HepG2 (cell line): ENCODE results near the gene DGKB.

ENCODE experiments used
- NFRKB ChIP-seq: fragments of 450-650 bp; IDR thresholded peaks from 2 replicates; pipeline ENCODE4 v1.6.1; 2017
- TCF7L2 ChIP-seq: IDR thresholded peaks from 2 replicates; pipeline ENCODE4 v1.6.1; 2011; ENCODE audit warnings: mild to moderate bottlenecking, low read depth, low read length, moderate library complexity
- ZNF780A ChIP-seq: sonication (generic); formaldehyde crosslinking; IDR thresholded peaks from 2 replicates; pipeline ENCODE4 v1.8.0; 2022; ENCODE audit warnings: mild to moderate bottlenecking, missing genetic modification reagents, moderate library complexity
- TF ChIP-seq, protein P1 (sequence below): IDR thresholded peaks from 2 replicates; pipeline ENCODE4 v1.6.1; 2016; ENCODE audit warnings: control low read depth

DNA sequence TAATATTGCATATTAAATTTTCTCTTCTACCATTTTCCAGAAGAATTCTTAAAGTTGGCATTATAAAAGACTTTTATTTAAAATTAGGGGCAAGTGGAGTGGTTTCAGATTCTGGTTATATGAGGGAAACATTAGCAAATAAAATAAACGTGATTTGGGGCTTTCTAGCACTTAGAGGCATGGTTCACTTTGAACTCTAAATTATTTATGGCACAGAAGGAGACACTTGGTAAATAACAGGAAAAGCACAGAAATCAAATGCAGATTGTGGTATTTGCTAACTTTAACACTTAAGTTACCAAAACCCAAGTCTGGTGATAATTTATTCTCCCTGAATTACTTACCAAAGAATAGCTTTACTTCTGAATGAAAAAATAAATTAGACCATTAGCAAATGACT lies 778.6 kb downstream of the DGKB start:
- TF ChIP-seq, protein P1, sequence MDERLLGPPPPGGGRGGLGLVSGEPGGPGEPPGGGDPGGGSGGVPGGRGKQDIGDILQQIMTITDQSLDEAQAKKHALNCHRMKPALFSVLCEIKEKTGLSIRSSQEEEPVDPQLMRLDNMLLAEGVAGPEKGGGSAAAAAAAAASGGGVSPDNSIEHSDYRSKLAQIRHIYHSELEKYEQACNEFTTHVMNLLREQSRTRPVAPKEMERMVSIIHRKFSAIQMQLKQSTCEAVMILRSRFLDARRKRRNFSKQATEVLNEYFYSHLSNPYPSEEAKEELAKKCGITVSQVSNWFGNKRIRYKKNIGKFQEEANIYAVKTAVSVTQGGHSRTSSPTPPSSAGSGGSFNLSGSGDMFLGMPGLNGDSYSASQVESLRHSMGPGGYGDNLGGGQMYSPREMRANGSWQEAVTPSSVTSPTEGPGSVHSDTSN (CRISPR knock-in tag): no peak
- TF ChIP-seq ZNF780A (CRISPR knock-in tag): no peak
- TF ChIP-seq NFRKB: no peak
- no peak for TF ChIP-seq TCF7L2
